Stimulated activated CD4-positive, alpha-beta T cell treated with anti-CD3 and anti-CD28 coated beads, TNF-alpha, amount 100 ng/mL, for 48 hours (primary cell): ENCODE results near the gene NAV2.
"Not testable (repeated sequence)": the region's sequence is repeated elsewhere in the genome, so short reads cannot be mapped to it uniquely, and the experiment has no call there.

Experiments
- DNase-seq, 3 donors: peaks; one replicate each; pipeline ENCODE4 v3.0.0-alpha.2; 2020; ENCODE audit warnings: low read depth in 3 of 3

NAV2 gene

DNA sequence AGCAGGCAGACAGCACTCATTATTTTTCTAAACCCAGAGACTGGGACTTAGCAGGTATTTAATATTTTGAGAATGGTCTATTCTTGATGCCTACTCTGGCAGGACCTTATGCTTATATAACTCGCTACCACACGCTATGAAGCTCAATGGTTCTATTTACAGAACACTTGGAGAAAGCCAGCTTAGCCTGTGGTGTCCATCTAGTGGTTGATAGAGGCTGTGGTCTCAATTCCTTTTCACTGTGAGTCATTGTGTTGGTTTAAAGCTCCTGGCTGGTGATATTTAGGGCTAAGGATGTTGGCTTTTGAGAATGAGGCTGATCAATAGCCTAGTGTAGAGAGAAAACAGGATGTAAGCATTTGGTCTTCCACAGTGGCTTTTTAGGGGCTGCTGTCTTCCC lies 241.3 kb downstream of the NAV2 start:
- DNase-seq: no peak

GRCh38 chr11:19954899-19955298 lies 242.3 kb downstream of the NAV2 start:
- no peak for DNase-seq

DNA sequence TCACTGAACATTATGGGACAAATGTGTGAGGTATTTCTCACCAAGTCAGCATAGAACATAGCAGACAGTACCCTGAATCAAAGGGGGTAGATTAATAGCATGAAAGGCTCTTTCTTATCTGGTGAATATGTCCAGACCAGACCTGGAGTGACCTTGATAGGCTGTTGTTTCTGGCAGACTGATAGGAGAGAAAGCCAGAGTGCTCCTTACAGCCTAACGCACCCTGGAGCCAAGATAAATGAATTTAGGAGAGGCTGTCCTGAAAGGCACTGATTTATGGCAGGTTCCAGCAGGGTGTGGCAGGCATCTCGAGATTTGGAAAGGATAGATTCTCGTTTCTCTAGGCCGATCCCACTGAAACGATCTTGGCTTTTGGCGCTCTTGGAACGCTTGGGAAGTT lies 243.0 kb downstream of the NAV2 start:
- DNase-seq: no peak

DNA sequence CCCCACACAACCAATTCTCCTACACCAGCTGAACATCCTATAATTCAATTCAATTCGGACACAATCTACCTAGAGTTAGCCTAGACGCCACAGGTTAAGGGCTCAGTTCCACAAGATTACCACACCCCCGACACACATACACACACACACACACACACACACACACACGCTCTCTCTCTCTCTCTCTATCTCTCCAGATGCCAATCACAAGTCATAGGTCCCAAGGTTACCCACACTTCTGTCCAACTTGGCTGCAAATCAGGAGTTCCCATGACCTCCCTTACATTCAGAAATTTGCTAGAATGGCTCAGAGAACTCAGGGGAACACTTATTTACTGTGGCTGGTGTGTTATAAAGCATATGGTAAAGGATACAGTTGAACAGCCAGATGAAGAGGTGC lies 243.6 kb downstream of the NAV2 start:
- DNase-seq: no peak

- DNase-seq: no peak
Observed at GRCh38 chr11:19957294-19957943, 244.8 kb downstream of the NAV2 start.

DNA sequence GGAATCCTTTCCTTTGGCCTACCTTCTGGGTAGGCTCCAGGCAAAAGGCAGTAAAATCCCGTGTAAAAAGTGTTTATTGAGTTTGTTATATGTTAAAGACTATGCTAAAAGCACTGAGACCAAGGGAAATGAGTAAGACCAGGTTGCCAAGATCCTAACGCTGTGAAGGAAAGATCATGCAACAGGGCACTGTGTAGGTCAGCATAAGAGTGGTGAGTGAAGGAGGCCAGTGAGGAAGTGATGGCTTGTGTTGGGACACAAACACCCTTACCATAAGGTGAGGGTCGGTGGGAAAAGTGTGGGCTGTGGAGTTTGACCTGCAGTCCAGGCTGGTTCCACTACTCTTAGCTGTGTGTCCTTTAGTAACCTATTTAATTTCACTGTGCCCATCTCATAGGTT lies 245.6 kb downstream of the NAV2 start:
- DNase-seq: no peak

- DNase-seq: no peak
Observed at GRCh38 chr11:19959210-19959609, 246.6 kb downstream of the NAV2 start.

- DNase-seq: no peak
Observed at GRCh38 chr11:19959648-19960059, 247.0 kb downstream of the NAV2 start.

- not testable (repeated sequence) for DNase-seq
Observed at GRCh38 chr11:19960410-19960809, 247.8 kb downstream of the NAV2 start.

GRCh38 chr11:19961225-19961624 lies 248.6 kb downstream of the NAV2 start:
- DNase-seq: no peak

GRCh38 chr11:19962053-19962800 lies 249.6 kb downstream of the NAV2 start:
- DNase-seq: no peak

DNA sequence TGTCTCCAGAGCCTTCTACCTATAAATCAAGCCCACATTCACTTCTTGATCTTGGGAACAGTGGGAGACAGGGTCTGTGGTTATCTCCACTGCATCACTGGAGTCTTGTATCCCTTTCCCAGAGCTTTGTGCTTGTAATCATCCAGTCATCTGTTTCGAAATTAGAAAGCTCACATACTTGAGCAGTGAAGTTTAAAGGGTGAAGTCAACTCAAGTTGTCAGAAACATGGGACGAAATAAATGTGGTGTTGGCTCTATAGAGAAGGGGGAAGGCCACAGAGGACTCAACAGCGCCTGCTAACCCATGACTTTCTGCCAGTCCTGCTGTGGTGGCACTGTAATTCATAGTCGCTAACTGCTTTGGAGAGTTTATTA lies 250.2 kb downstream of the NAV2 start:
- DNase-seq: no peak

GRCh38 chr11:19963697-19964387 lies 251.2 kb downstream of the NAV2 start:
- DNase-seq: no peak

GRCh38 chr11:19966441-19966840 lies 253.8 kb downstream of the NAV2 start:
- DNase-seq: no peak

GRCh38 chr11:19966927-19967326 lies 254.3 kb downstream of the NAV2 start:
- DNase-seq: no peak

- DNase-seq: no peak
Observed at GRCh38 chr11:19967787-19968186, 255.2 kb downstream of the NAV2 start.

GRCh38 chr11:19968860-19969259 lies 256.2 kb downstream of the NAV2 start:
- no peak for DNase-seq

DNA sequence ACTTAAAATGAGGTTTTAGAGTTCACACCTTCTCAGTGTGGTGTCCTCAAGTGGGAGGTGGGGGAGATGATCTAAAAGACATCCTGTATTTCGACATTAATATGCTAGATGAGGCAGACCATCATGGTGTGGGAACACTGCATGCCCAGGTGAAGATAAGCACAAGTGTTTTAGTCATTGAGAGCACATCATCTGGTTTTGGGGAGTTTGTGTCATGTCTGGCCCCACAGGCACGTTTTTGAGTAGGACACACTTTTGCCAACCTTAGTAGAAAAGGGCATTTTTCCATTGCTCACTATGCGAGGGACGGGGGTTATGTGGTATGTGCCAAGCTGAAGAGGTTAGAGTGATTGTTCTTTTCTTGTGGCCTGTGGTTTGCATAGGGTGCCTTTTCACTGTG lies 258.3 kb downstream of the NAV2 start:
- peak in 1 of 3 donors; percentile 25 for DNase-seq

DNA sequence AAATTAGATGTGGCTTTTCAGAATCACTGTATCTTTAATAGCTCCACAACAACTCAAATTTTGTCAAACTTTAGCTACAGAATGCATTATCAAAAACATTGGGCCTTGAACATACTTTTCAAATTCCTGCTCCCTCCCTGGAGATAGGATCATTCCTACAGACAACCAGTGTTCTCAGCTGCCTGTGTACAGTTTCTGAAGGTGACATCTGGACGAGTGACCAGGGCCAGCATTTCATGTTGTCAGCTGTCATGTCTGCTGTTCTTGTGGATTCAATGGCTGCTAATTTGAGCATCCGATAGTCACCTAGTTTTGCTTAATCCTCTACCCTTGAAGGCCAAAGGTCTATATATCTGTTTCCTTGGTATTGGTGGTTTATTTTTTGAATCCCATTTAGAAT lies 259.5 kb downstream of the NAV2 start:
- DNase-seq: no peak

- DNase-seq: no peak
Observed at GRCh38 chr11:19972651-19973050, 260.0 kb downstream of the NAV2 start.

GRCh38 chr11:19973136-19973635 lies 260.5 kb downstream of the NAV2 start:
- no peak for DNase-seq

DNA sequence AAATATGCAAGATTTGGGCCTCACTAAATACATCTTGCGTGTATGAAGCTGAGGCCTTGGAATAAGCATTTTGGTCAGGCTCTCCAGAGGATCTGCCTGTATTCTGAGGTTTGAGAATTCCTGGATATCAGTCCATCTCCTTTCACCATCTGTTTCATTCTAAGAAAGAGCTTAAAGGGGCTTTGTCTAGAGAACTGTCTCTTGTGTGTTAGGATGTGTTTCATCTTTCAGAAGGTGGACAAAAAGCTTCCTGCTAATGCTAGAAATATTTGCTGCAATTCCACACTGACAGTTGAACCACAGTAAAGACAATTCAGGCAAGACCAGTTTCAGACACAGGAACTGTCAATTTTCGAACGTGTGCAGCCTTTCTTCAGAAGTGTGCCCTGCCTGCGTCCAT lies 262.2 kb downstream of the NAV2 start:
- DNase-seq: no peak
